ENCODE data around the gene ATP2C1. TPM values are rescaled to one million over a fixed set of nuclear protein-coding genes. Genes with fewer than 3 reads are reported as not detected.

ATP2C1 gene
- total RNA-seq, 1 donor from 2014 or later = 61.7 TPM

- Mint-ChIP-seq H3K4me1 (no peaks in the 10 kb centered on the region), H3K4me3 (no peak overlapping the region), H3K27ac (no peak overlapping the region), H3K9me3 (no peaks in the 10 kb centered on the region), H3K36me3 (ENCODE audit: low read depth) (peaks cover 29% of the 10 kb centered on the region), H3K27me3 (no peaks in the 10 kb centered on the region)
- intact Hi-C loops (cut with micrococcal nuclease) = no loop called here
- DNase-seq = no peak
These were observed 103.4 kb downstream of the ATP2C1 start for GRCh38 chr3:130997289-130997688.

DNA sequence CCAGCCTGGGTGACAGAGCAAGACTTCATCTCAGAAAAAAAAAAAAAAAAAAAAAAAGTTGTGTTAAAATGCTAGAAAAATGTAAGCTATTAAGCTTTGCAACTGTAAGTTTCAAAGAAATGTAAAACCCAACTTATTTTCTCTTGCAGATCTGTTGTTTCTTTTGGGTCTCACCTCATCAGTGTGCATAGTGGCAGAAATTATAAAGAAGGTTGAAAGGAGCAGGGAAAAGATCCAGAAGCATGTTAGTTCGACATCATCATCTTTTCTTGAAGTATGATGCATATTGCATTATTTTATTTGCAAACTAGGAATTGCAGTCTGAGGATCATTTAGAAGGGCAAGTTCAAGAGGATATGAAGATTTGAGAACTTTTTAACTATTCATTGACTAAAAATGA lies 107.2 kb downstream of the ATP2C1 start:
- DNase-seq = no peak
- peaks cover 8% of the 10 kb centered on the region for H3K4me1 Mint-ChIP-seq
- no peak overlapping the region for H3K4me3 Mint-ChIP-seq
- no peak overlapping the region for H3K27ac Mint-ChIP-seq
- intact Hi-C loops (cut with micrococcal nuclease) = no loop called here
- no peaks in the 10 kb centered on the region for H3K9me3 Mint-ChIP-seq
- H3K27me3 Mint-ChIP-seq = no peaks in the 10 kb centered on the region
- peaks cover 41% of the 10 kb centered on the region for H3K36me3 Mint-ChIP-seq (ENCODE audit: low read depth)

GRCh38 chr3:131004603-131005002 lies 110.7 kb downstream of the ATP2C1 start:
- peaks cover 8% of the 10 kb centered on the region for H3K4me1 Mint-ChIP-seq
- no peaks in the 10 kb centered on the region for H3K9me3 Mint-ChIP-seq
- H3K27me3 Mint-ChIP-seq = no peaks in the 10 kb centered on the region
- H3K27ac Mint-ChIP-seq = no peak overlapping the region
- H3K36me3 Mint-ChIP-seq (ENCODE audit: low read depth) = peaks cover 38% of the 10 kb centered on the region
- DNase-seq = no peak
- intact Hi-C loops (cut with micrococcal nuclease) = no loop called here
- no peak overlapping the region for H3K4me3 Mint-ChIP-seq

GRCh38 chr3:131007256-131007655 lies 113.4 kb downstream of the ATP2C1 start:
- Mint-ChIP-seq H3K4me3 (no peak overlapping the region), H3K27me3 (no peaks in the 10 kb centered on the region), H3K36me3 (ENCODE audit: low read depth) (peaks cover 37% of the 10 kb centered on the region), H3K27ac (no peak overlapping the region), H3K4me1 (peaks cover 8% of the 10 kb centered on the region), H3K9me3 (no peaks in the 10 kb centered on the region)
- DNase-seq = no peak
- intact Hi-C loops (cut with micrococcal nuclease) = no loop called here

DNA sequence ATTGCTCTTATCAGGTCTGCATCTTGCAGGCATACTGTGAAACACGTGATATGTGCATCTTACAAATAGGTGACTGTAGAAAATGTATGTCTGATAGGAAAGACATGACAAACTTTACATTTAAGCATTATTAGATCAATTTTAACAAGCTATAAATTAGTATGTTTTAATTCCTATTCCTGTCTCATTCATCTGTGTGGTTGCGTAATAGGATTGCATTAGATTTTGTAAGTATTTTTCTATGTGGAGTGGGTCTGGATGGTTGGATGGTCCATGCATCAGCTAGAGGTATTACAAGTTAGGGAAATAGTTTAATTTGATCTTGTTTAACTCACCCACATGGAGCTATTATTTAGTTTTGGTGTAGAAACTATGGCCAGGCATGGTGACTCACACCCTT lies 113.9 kb downstream of the ATP2C1 start:
- DNase-seq = no peak
- Mint-ChIP-seq H3K27ac (no peak overlapping the region), H3K36me3 (ENCODE audit: low read depth) (peaks cover 39% of the 10 kb centered on the region), H3K27me3 (no peaks in the 10 kb centered on the region), H3K4me3 (no peak overlapping the region), H3K9me3 (no peaks in the 10 kb centered on the region), H3K4me1 (peaks cover 8% of the 10 kb centered on the region)
- intact Hi-C loops (cut with micrococcal nuclease) = no loop called here

- intact Hi-C loops (cut with micrococcal nuclease) = no loop called here
- H3K4me3 Mint-ChIP-seq = no peak overlapping the region
- no peak for DNase-seq
- H3K27ac Mint-ChIP-seq = no peak overlapping the region
- no peaks in the 10 kb centered on the region for H3K27me3 Mint-ChIP-seq
- H3K36me3 Mint-ChIP-seq (ENCODE audit: low read depth) = peaks cover 44% of the 10 kb centered on the region
- no peaks in the 10 kb centered on the region for H3K9me3 Mint-ChIP-seq
- H3K4me1 Mint-ChIP-seq = peaks cover 7% of the 10 kb centered on the region
These were observed 114.4 kb downstream of the ATP2C1 start for GRCh38 chr3:131008326-131008725.

DNA sequence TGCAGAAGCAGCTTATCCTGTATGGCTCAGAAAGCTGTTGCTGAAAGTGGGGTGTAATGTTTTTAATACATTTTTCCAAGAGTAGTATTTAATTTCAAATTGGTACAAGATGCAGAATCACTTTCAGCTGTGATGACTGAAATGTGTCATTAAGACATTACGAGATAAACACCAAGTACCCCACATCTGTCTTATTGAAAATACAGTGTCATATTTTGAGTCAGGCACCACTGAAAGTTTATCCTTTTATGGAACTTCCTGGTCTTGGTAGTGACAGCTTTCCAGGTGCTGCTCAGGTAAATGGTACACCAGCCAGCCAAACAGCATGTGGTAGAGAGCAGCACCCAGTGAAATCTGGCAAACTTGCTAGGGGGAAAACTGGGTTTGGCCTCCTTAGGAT lies 115.8 kb downstream of the ATP2C1 start:
- no peak overlapping the region for H3K27ac Mint-ChIP-seq
- intact Hi-C loops (cut with micrococcal nuclease) = no loop called here
- H3K4me1 Mint-ChIP-seq = peaks cover 2% of the 10 kb centered on the region
- peaks cover 42% of the 10 kb centered on the region for H3K36me3 Mint-ChIP-seq (ENCODE audit: low read depth)
- H3K4me3 Mint-ChIP-seq = no peak overlapping the region
- DNase-seq = no peak
- no peaks in the 10 kb centered on the region for H3K27me3 Mint-ChIP-seq
- no peaks in the 10 kb centered on the region for H3K9me3 Mint-ChIP-seq

- no peaks in the 10 kb centered on the region for H3K9me3 Mint-ChIP-seq
- H3K27me3 Mint-ChIP-seq = no peaks in the 10 kb centered on the region
- intact Hi-C loops (cut with micrococcal nuclease) = no loop called here
- peaks cover 48% of the 10 kb centered on the region for H3K36me3 Mint-ChIP-seq (ENCODE audit: low read depth)
- peaks cover 22% of the 10 kb centered on the region for H3K4me1 Mint-ChIP-seq
- H3K27ac Mint-ChIP-seq = no peak overlapping the region
- no peak for DNase-seq
- H3K4me3 Mint-ChIP-seq = no peak overlapping the region
These were observed 125.1 kb downstream of the ATP2C1 start for GRCh38 chr3:131018970-131019369.

DNA sequence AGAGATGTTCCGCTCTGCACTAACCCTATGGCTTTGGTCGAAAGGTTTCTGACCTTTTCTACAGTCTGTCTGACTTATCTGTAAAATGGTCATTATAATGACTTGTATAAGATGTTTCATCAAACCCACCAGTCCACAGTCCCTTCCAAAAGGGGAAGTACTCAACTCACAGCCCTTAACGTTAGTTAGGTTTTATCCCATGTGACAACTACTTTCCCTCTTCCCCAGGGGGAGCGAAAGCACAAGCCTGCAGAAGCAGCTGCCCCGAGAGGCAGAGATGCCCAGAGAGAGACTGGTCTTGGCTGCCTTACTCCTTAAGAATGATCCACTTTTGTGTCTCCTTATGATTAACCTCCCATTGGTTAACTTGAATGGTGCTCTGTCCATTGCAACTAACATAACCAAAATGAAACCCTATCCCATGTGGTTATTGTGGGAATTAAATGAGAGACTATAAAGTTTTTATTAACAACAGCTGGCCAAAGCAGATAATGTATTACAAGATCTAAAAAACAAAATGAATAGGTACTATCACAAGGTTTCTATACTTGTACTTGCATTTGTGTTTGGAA lies 126.3 kb downstream of the ATP2C1 start:
- Mint-ChIP-seq H3K36me3 (ENCODE audit: low read depth) (peaks cover 55% of the 10 kb centered on the region), H3K27ac (no peak overlapping the region), H3K27me3 (no peaks in the 10 kb centered on the region), H3K4me1 (peaks cover 28% of the 10 kb centered on the region), H3K9me3 (peaks cover 3% of the 10 kb centered on the region), H3K4me3 (no peak overlapping the region)
- DNase-seq = no peak
- intact Hi-C loops (cut with micrococcal nuclease) = loop anchor here (10.0 kb wide), 1 partner anchor 1635 kb away; the partner anchor contains the start of gene ACAD11

DNA sequence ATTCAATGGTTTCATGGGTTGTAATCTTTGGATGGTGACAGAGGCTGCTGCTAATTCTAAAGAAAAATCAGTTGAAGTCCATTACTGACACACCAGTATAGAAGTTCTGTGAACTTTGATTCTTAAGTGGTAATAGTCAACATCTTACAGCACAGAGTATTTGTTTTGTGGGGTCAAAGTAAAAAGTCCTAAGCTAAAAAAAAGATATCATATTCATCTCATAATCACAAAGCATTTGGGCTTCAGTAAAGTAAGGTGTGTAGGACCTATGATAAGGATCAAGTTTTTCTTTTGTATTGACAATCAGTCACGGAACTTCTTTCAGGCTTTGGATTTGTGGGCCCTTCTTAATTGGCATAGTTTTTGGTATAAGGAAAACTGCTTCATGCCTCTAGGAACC lies 131.7 kb downstream of the ATP2C1 start:
- H3K9me3 Mint-ChIP-seq = peaks cover 3% of the 10 kb centered on the region
- H3K27ac Mint-ChIP-seq = peak overlapping the region; percentile 97
- peak overlapping the region; percentile 86 for H3K4me3 Mint-ChIP-seq
- DNase-seq = no peak
- H3K36me3 Mint-ChIP-seq (ENCODE audit: low read depth) = peaks cover 37% of the 10 kb centered on the region
- H3K4me1 Mint-ChIP-seq = peaks cover 38% of the 10 kb centered on the region
- H3K27me3 Mint-ChIP-seq = peaks cover 2% of the 10 kb centered on the region
- intact Hi-C loops (cut with micrococcal nuclease) = loop anchor here (5.0 to 10.0 kb wide), 2 partner anchors 357 to 1629 kb away; partner anchors contain the start of genes ACAD11 and NUDT16

GRCh38 chr3:131026321-131027151 lies 132.7 kb downstream of the ATP2C1 start, which contains the start of the genes ASTE1 and NEK11:
TSS of gene ASTE1 (minus strand) at chr3:131026825. CDS start at chr3:131025306, 1,519 bp downstream.
TSS of gene NEK11 (plus strand) at chr3:131026877. CDS start at chr3:131029709, 2,832 bp downstream.
- peaks cover 3% of the 10 kb centered on the region for H3K9me3 Mint-ChIP-seq
- peaks cover 30% of the 10 kb centered on the region for H3K36me3 Mint-ChIP-seq (ENCODE audit: low read depth)
- peaks cover 29% of the 10 kb centered on the region for H3K4me1 Mint-ChIP-seq
- H3K27me3 Mint-ChIP-seq = peaks cover 10% of the 10 kb centered on the region
- DNase-seq = peak; percentile 97
- intact Hi-C loops (cut with micrococcal nuclease) = loop anchor here (1.0 to 10.0 kb wide), 8 partner anchors 16 to 1628 kb away; partner anchors contain the start of genes ACAD11, DNAJC13, MRPL3 and NUDT16
- peak within 1 kb of the TSS; percentile 97 for H3K27ac Mint-ChIP-seq
- H3K4me3 Mint-ChIP-seq = peak within 1 kb of the TSS; percentile 86

DNA sequence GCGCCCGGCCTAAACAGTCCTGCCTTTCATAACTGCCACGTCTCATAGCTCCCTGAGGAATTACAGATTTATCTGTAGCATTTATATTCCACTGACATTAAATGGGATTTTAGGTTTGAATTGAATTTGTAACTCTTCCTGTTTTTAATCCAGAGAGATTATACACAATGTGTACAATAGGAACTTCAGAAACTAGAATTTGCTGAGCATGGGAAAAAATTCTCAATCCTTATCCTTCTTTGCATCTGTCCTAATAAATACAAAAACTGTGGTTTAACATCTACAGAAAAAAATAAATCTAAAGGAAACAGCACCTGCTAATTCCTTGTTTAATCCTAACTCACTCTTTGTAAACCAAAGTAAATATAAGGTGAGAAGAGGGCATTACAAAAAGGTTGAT lies 135.0 kb downstream of the ATP2C1 start:
- Mint-ChIP-seq H3K4me3 (no peak overlapping the region), H3K27ac (no peak overlapping the region), H3K27me3 (peaks cover 11% of the 10 kb centered on the region), H3K36me3 (ENCODE audit: low read depth) (peaks cover 19% of the 10 kb centered on the region), H3K4me1 (peaks cover 23% of the 10 kb centered on the region), H3K9me3 (peaks cover 3% of the 10 kb centered on the region)
- no peak for DNase-seq
- intact Hi-C loops (cut with micrococcal nuclease) = loop anchor here (5.0 to 10.0 kb wide), 2 partner anchors 353 to 1626 kb away; partner anchors contain the start of genes ACAD11 and NUDT16

- H3K27me3 Mint-ChIP-seq = peaks cover 11% of the 10 kb centered on the region
- H3K4me3 Mint-ChIP-seq = no peak overlapping the region
- H3K4me1 Mint-ChIP-seq = peaks cover 7% of the 10 kb centered on the region
- no peaks in the 10 kb centered on the region for H3K36me3 Mint-ChIP-seq (ENCODE audit: low read depth)
- intact Hi-C loops (cut with micrococcal nuclease) = loop anchor here (2.0 to 10.0 kb wide), 3 partner anchors 133 to 1147 kb away; no protein-coding TSS in a partner anchor
- no peaks in the 10 kb centered on the region for H3K9me3 Mint-ChIP-seq
- no peak overlapping the region for H3K27ac Mint-ChIP-seq
- DNase-seq = no peak
These were observed 137.8 kb downstream of the ATP2C1 start for GRCh38 chr3:131031660-131032059.
